HEK293 (cell line): ENCODE results near the gene MEF2C.

ENCODE experiments used
- BCL6B ChIP-seq: fragments of 450-650 bp; formaldehyde crosslinking; IDR thresholded peaks from 2 replicates; pipeline ENCODE4 v1.5.1; 2017; ENCODE audit warnings: missing biosample characterization, missing genetic modification characterization
- GLI4 ChIP-seq: fragments of 450-650 bp; formaldehyde crosslinking; IDR thresholded peaks from 2 replicates; pipeline ENCODE4 v1.5.1; 2016; ENCODE audit warnings: missing biosample characterization, missing genetic modification characterization
- HOXD13 ChIP-seq: sonication (generic); formaldehyde crosslinking; IDR thresholded peaks from 2 replicates; pipeline ENCODE4 v1.8.0; 2022; ENCODE audit warnings: missing genetic modification reagents, borderline replicate concordance
- IKZF3 ChIP-seq: fragments of 450-650 bp; IDR thresholded peaks from 2 replicates; pipeline ENCODE4 v1.5.0; 2018; ENCODE audit warnings: missing biosample characterization, mild to moderate bottlenecking, missing genetic modification characterization, moderate library complexity
- OSR2 ChIP-seq: fragments of 450-650 bp; formaldehyde crosslinking; IDR thresholded peaks from 2 replicates; pipeline ENCODE4 v1.5.1; 2016; ENCODE audit warnings: missing biosample characterization, missing genetic modification characterization
- PATZ1 ChIP-seq: fragments of 450-650 bp; formaldehyde crosslinking; IDR thresholded peaks from 2 replicates; pipeline ENCODE4 v1.5.1; 2016; ENCODE audit warnings: missing biosample characterization, missing genetic modification characterization
- SCRT2 ChIP-seq: fragments of 450-650 bp; formaldehyde crosslinking; IDR thresholded peaks from 2 replicates; pipeline ENCODE4 v1.5.1; 2016; ENCODE audit warnings: missing biosample characterization, missing genetic modification characterization
- WT1 ChIP-seq: fragments of 450-650 bp; formaldehyde crosslinking; IDR thresholded peaks from 2 replicates; pipeline ENCODE4 v1.5.1; 2016; ENCODE audit warnings: missing biosample characterization, missing genetic modification characterization
- ZFHX2 ChIP-seq: fragments of 450-650 bp; formaldehyde crosslinking; conservative IDR thresholded peaks from 2 replicates; pipeline ENCODE4 v1.5.1; 2016; ENCODE audit warnings: missing biosample characterization, missing genetic modification characterization
- ZFP37 ChIP-seq: fragments of 450-650 bp; formaldehyde crosslinking; IDR thresholded peaks from 2 replicates; pipeline ENCODE4 v1.5.1; 2016; ENCODE audit warnings: missing biosample characterization, missing genetic modification characterization
- ZIC2 ChIP-seq: fragments of 450-650 bp; formaldehyde crosslinking; IDR thresholded peaks from 2 replicates; pipeline ENCODE4 v1.5.1; 2016; ENCODE audit warnings: missing biosample characterization, missing genetic modification characterization
- ZNF133 ChIP-seq: fragments of 450-650 bp; formaldehyde crosslinking; IDR thresholded peaks from 2 replicates; pipeline ENCODE4 v1.5.1; 2016; ENCODE audit warnings: missing biosample characterization, missing genetic modification characterization
- ZNF169 ChIP-seq: fragments of 450-650 bp; formaldehyde crosslinking; IDR thresholded peaks from 2 replicates; pipeline ENCODE4 v1.5.1; 2016; ENCODE audit warnings: missing biosample characterization, missing genetic modification characterization
- ZNF175 ChIP-seq: fragments of 450-650 bp; formaldehyde crosslinking; IDR thresholded peaks from 2 replicates; pipeline ENCODE4 v1.5.1; 2016; ENCODE audit warnings: missing biosample characterization, missing genetic modification characterization
- ZNF184 ChIP-seq: fragments of 450-650 bp; IDR thresholded peaks from 2 replicates; pipeline ENCODE4 v1.5.1; 2018; ENCODE audit warnings: missing biosample characterization, mild to moderate bottlenecking, missing genetic modification characterization
- ZNF202 ChIP-seq: fragments of 450-650 bp; formaldehyde crosslinking; IDR thresholded peaks from 2 replicates; pipeline ENCODE4 v1.5.1; 2016; ENCODE audit warnings: missing biosample characterization, missing genetic modification characterization, borderline replicate concordance
- ZNF239 ChIP-seq: fragments of 450-650 bp; formaldehyde crosslinking; IDR thresholded peaks from 2 replicates; pipeline ENCODE4 v1.5.1; 2016; ENCODE audit warnings: missing biosample characterization, missing genetic modification characterization
- ZNF266 ChIP-seq: fragments of 450-650 bp; formaldehyde crosslinking; IDR thresholded peaks from 2 replicates; pipeline ENCODE4 v1.5.1; 2016; ENCODE audit warnings: missing biosample characterization, missing genetic modification characterization, low read depth
- ZNF302 ChIP-seq: fragments of 450-650 bp; formaldehyde crosslinking; IDR thresholded peaks from 2 replicates; pipeline ENCODE4 v1.5.1; 2016; ENCODE audit warnings: missing biosample characterization, missing genetic modification characterization, low read depth
- ZNF366 ChIP-seq: fragments of 450-650 bp; formaldehyde crosslinking; conservative IDR thresholded peaks from 2 replicates; pipeline ENCODE4 v1.5.1; 2016; ENCODE audit warnings: missing biosample characterization, missing genetic modification characterization
- ZNF394 ChIP-seq: fragments of 450-650 bp; formaldehyde crosslinking; IDR thresholded peaks from 2 replicates; pipeline ENCODE4 v1.5.1; 2016; ENCODE audit warnings: missing biosample characterization, missing genetic modification characterization, mild to moderate bottlenecking, moderate library complexity, borderline replicate concordance
- ZNF423 ChIP-seq: fragments of 450-650 bp; formaldehyde crosslinking; IDR thresholded peaks from 2 replicates; pipeline ENCODE4 v1.5.1; 2016; ENCODE audit warnings: missing biosample characterization, missing genetic modification characterization
- ZNF549 ChIP-seq: fragments of 450-650 bp; IDR thresholded peaks from 2 replicates; pipeline ENCODE4 v1.5.1; 2018; ENCODE audit warnings: missing biosample characterization, missing genetic modification characterization, mild to moderate bottlenecking, inconsistent platforms, moderate library complexity
- ZNF555 ChIP-seq: fragments of 450-650 bp; formaldehyde crosslinking; conservative IDR thresholded peaks from 2 replicates; pipeline ENCODE4 v1.5.1; 2017; ENCODE audit warnings: missing biosample characterization, mild to moderate bottlenecking, missing genetic modification characterization, inconsistent platforms
- ZNF645 ChIP-seq: fragments of 450-650 bp; formaldehyde crosslinking; IDR thresholded peaks from 2 replicates; pipeline ENCODE4; 2016; ENCODE audit warnings: missing biosample characterization, missing genetic modification characterization
- ZNF658 ChIP-seq: fragments of 450-650 bp; formaldehyde crosslinking; IDR thresholded peaks from 2 replicates; pipeline ENCODE4; 2016; ENCODE audit warnings: missing biosample characterization, missing genetic modification characterization
- TF ChIP-seq, protein P1 (sequence below): fragments of 450-650 bp; formaldehyde crosslinking; IDR thresholded peaks from 2 replicates; pipeline ENCODE4 v1.5.1; 2016; ENCODE audit warnings: missing biosample characterization, missing genetic modification characterization
- TF ChIP-seq, protein P2 (sequence below): fragments of 450-650 bp; IDR thresholded peaks from 2 replicates; pipeline ENCODE4 v1.5.1; 2018; ENCODE audit warnings: missing biosample characterization, missing genetic modification characterization
- TF ChIP-seq, protein P3 (sequence below): fragments of 450-650 bp; formaldehyde crosslinking; IDR thresholded peaks from 2 replicates; pipeline ENCODE4 v1.5.1; 2016; ENCODE audit warnings: missing biosample characterization, missing genetic modification characterization

MEF2C gene

GRCh38 chr5:88675168-88675707 lies 207.7 kb downstream of the MEF2C start (continued):
- no peak for TF ChIP-seq PATZ1
- no peak for TF ChIP-seq ZNF555 (tag by site-specific recombination)
- TF ChIP-seq ZNF266 (tag by site-specific recombination), result no peak
- peak; percentile 62 for TF ChIP-seq WT1 (tag by site-specific recombination)
- no peak for TF ChIP-seq ZNF645 (tag by site-specific recombination)
- no peak for TF ChIP-seq ZNF202
- TF ChIP-seq ZNF366 (tag by site-specific recombination), result peak; percentile 13; the same call in 1 of the 2 replicates
- no peak for TF ChIP-seq ZNF549
- TF ChIP-seq ZNF239 (tag by site-specific recombination), result no peak
- TF ChIP-seq ZNF184 (tag by site-specific recombination), result no peak
- TF ChIP-seq ZFP37 (tag by site-specific recombination), result 0 out of 2 replicates have a peak, but pooled peaks have one; percentile 10
- TF ChIP-seq ZNF175 (tag by site-specific recombination), result no peak
- TF ChIP-seq ZNF658 (tag by site-specific recombination), result no peak
- TF ChIP-seq ZFHX2 (tag by site-specific recombination), result no peak
- TF ChIP-seq ZNF423, result no peak
- TF ChIP-seq, protein P1, sequence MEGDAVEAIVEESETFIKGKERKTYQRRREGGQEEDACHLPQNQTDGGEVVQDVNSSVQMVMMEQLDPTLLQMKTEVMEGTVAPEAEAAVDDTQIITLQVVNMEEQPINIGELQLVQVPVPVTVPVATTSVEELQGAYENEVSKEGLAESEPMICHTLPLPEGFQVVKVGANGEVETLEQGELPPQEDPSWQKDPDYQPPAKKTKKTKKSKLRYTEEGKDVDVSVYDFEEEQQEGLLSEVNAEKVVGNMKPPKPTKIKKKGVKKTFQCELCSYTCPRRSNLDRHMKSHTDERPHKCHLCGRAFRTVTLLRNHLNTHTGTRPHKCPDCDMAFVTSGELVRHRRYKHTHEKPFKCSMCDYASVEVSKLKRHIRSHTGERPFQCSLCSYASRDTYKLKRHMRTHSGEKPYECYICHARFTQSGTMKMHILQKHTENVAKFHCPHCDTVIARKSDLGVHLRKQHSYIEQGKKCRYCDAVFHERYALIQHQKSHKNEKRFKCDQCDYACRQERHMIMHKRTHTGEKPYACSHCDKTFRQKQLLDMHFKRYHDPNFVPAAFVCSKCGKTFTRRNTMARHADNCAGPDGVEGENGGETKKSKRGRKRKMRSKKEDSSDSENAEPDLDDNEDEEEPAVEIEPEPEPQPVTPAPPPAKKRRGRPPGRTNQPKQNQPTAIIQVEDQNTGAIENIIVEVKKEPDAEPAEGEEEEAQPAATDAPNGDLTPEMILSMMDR (tag by site-specific recombination), result no peak
- TF ChIP-seq ZNF302 (tag by site-specific recombination), result no peak
- TF ChIP-seq, protein P2, sequence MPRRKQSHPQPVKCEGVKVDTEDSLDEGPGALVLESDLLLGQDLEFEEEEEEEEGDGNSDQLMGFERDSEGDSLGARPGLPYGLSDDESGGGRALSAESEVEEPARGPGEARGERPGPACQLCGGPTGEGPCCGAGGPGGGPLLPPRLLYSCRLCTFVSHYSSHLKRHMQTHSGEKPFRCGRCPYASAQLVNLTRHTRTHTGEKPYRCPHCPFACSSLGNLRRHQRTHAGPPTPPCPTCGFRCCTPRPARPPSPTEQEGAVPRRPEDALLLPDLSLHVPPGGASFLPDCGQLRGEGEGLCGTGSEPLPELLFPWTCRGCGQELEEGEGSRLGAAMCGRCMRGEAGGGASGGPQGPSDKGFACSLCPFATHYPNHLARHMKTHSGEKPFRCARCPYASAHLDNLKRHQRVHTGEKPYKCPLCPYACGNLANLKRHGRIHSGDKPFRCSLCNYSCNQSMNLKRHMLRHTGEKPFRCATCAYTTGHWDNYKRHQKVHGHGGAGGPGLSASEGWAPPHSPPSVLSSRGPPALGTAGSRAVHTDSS (tag by site-specific recombination), result no peak
- no peak for TF ChIP-seq OSR2 (tag by site-specific recombination)
- peak; percentile 34; the same call in 1 of the 2 replicates for TF ChIP-seq SCRT2 (tag by site-specific recombination)
- TF ChIP-seq ZIC2 (tag by site-specific recombination), result no peak
- 0 out of 2 replicates have a peak, but pooled peaks have one; percentile 8 for TF ChIP-seq ZNF133 (tag by site-specific recombination)
- TF ChIP-seq ZNF169 (tag by site-specific recombination), result 0 out of 2 replicates have a peak, but pooled peaks have one; percentile 11
- no peak for TF ChIP-seq BCL6B (tag by site-specific recombination)
- no peak for TF ChIP-seq ZNF394 (tag by site-specific recombination)
- TF ChIP-seq HOXD13 (CRISPR knock-in tag), result 0 out of 2 replicates have a peak, but pooled peaks have one; percentile 15
- TF ChIP-seq GLI4 (tag by site-specific recombination), result no peak
- no peak for TF ChIP-seq IKZF3 (tag by site-specific recombination)
- TF ChIP-seq, protein P3, sequence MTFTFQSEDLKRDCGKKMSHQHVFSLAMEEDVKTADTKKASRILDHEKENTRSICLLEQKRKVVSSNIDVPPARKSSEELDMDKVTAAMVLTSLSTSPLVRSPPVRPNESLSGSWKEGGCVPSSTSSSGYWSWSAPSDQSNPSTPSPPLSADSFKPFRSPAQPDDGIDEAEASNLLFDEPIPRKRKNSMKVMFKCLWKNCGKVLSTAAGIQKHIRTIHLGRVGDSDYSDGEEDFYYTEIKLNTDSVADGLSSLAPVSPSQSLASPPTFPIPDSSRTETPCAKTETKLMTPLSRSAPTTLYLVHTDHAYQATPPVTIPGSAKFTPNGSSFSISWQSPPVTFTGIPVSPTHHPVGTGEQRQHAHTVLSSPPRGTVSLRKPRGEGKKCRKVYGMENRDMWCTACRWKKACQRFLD (tag by site-specific recombination), result no peak
